Vagina (tissue), 2 donors: ENCODE data around the gene GPR137B.

ENCODE experiments used
- POLR2A ChIP-seq, 2 donors: fragments of 450-650 bp; IDR thresholded peaks; one replicate each; pipeline ENCODE4 v1.6.1; 2017; ENCODE audit warnings: antibody characterized with exemption in 2 of 2, mild to moderate bottlenecking in 2 of 2, moderate library complexity in 2 of 2
- POLR2AphosphoS5 ChIP-seq, 2 donors: sonication (generic); formaldehyde crosslinking; IDR thresholded peaks; one replicate each; pipeline ENCODE4 v1.9.0; 2017; ENCODE audit warnings: antibody characterized with exemption in 2 of 2, mild to moderate bottlenecking in 2 of 2, low read depth in 1 of 2; ENCODE audit not compliant: insufficient read depth in 1 of 2
- TF ChIP-seq, protein P1 (sequence below), 3 experiments: fragments of 450-650 bp in 2 of 3; fragments of 200-600 bp in 1 of 3; sonication (generic) in 1 of 3; IDR thresholded peaks; one replicate each; pipeline ENCODE4 v1.5.1; 2017 to 2019; ENCODE audit warnings: antibody characterized with exemption in 3 of 3, mild to moderate bottlenecking in 2 of 3, moderate library complexity in 2 of 3

DNA sequence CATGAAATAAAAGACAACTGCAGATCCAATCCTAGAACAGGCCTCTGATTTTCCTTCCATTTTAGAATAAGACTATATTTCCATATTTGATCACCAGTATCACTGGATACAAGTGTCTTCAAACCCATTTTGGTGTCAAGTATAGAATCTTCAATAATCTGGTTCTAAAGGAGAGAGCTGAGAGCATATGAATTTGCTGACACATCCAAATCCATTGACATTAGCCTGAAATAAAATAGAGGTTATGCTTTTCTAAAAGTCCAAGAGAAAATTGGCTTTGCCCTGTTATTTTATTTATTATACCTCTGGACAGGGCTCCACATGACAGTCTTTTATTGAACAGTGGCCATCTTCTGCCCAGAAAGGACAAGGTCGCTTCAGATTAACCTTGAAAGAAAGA is 110.8 kb downstream of the GPR137B start:
- TF ChIP-seq, protein P1, sequence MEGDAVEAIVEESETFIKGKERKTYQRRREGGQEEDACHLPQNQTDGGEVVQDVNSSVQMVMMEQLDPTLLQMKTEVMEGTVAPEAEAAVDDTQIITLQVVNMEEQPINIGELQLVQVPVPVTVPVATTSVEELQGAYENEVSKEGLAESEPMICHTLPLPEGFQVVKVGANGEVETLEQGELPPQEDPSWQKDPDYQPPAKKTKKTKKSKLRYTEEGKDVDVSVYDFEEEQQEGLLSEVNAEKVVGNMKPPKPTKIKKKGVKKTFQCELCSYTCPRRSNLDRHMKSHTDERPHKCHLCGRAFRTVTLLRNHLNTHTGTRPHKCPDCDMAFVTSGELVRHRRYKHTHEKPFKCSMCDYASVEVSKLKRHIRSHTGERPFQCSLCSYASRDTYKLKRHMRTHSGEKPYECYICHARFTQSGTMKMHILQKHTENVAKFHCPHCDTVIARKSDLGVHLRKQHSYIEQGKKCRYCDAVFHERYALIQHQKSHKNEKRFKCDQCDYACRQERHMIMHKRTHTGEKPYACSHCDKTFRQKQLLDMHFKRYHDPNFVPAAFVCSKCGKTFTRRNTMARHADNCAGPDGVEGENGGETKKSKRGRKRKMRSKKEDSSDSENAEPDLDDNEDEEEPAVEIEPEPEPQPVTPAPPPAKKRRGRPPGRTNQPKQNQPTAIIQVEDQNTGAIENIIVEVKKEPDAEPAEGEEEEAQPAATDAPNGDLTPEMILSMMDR (IDR thresholded peaks at IDR 0.05), result no peak
- TF ChIP-seq POLR2AphosphoS5 (IDR thresholded peaks at IDR 0.05; ENCODE audit: insufficient read depth in 1 of 2, low read depth in 1 of 2) (no peak), POLR2A (IDR thresholded peaks at IDR 0.05) (no peak)
